K562 (cell line): Measurements from ENCODE around the gene SLC25A31. TPM values are rescaled to one million over a fixed set of nuclear protein-coding genes. Genes with fewer than 3 reads are reported as not detected.

Source experiments
- ATAC-seq: fragments of 200-7000 bp; cut with Tn5 transposase; 3 replicates; pipeline ENCODE4 v1.9.1; 2020; ENCODE audit warnings: moderate library complexity
- BruUV-seq: library from RNA; stranded (reverse); fragments of 400-500 nt; replicated peaks from 2 replicates; lab custom pipeline; 2021; lab: Mats Ljungman, UMichigan
- CTCF ChIA-PET: fragments of 300-600 bp; formaldehyde crosslinking; extraction: SDS; loops from one replicate; lab custom pipeline; 2021; ENCODE audit warnings: low intra/inter-chr PET ratio; lab: Yijun Ruan, JAX
- POLR2A ChIA-PET: fragments of 300-600, 350-650 bp; sonication (Branson Sonifier 250); formaldehyde crosslinking; extraction: SDS; loops from one replicate; lab custom pipeline; 2021; ENCODE audit warnings: antibody characterized with exemption, inconsistent platforms; lab: Yijun Ruan, JAX
- DNase-seq, 4 experiments: peaks; one replicate each; pipeline versions ENCODE4 v3.0.0 to v3.0.0-alpha.2; 2011 to 2018; ENCODE audit warnings: low spot score in 3 of 4, mixed read lengths in 3 of 4; ENCODE audit errors: extremely low read depth in 1 of 4
- FAIRE-seq: peaks from 2 replicates; lab custom pipeline; 2011; peaks lifted over from hg19 to GRCh38; lab: Jason Lieb, UNC
- H2AFZ ChIP-seq: 2 replicates; pipeline ENCODE4 v1.6.0; 2011; ENCODE audit warnings: low read depth, low read length, control low read depth, inconsistent platforms
- H3K27ac ChIP-seq: fragments of 200-600 bp; 3 replicates; pipeline ENCODE4 v1.8.0; 2011; ENCODE audit warnings: low read depth, mild to moderate bottlenecking, control low read depth, inconsistent platforms, low read length, moderate library complexity, mixed read lengths; ENCODE audit errors: extremely low read depth
- H3K27me3 ChIP-seq, 2 experiments: fragments of 300-600 bp in 1 of 2; 2 replicates in 1 of 2; 3 replicates in 1 of 2; pipeline versions ENCODE4 v1.6.0 to v1.8.0; 2011; ENCODE audit warnings: inconsistent platforms in 2 of 2, low read length in 2 of 2, mild to moderate bottlenecking in 1 of 2, mixed read lengths in 1 of 2, moderate library complexity in 1 of 2; ENCODE audit not compliant: control insufficient read depth in 2 of 2, insufficient read depth in 2 of 2
- H3K36me3 ChIP-seq: fragments of 300-600 bp; 3 replicates; pipeline ENCODE4 v1.8.0; 2011; ENCODE audit warnings: mild to moderate bottlenecking, low read length, inconsistent platforms; ENCODE audit not compliant: control insufficient read depth, insufficient read depth
- H3K4me1 ChIP-seq, 2 experiments: fragments of 200-600 bp in 1 of 2; replicated peaks in 1 of 2; 2 replicates in 1 of 2; 3 replicates in 1 of 2; pipeline versions ENCODE4 v1.5.1 to v1.8.0; 2011; ENCODE audit warnings: inconsistent platforms in 2 of 2, low read length in 2 of 2, mild to moderate bottlenecking in 1 of 2, mixed read lengths in 1 of 2, moderate library complexity in 1 of 2; ENCODE audit not compliant: control insufficient read depth in 2 of 2, insufficient read depth in 2 of 2
- H3K4me2 ChIP-seq: 2 replicates; pipeline ENCODE4 v1.6.1; 2011; ENCODE audit warnings: low read length, control low read depth, inconsistent platforms, mixed read lengths; ENCODE audit not compliant: insufficient read depth
- H3K4me3 ChIP-seq: fragments of 200-600 bp; sonication (generic), shearing (Covaris generic); 2 replicates; pipeline ENCODE4 v1.5.1; 2016; ENCODE audit warnings: control low read depth, inconsistent platforms
- H3K79me2 ChIP-seq: fragments of 200-600 bp; 3 replicates; pipeline ENCODE4 v1.8.0; 2011; ENCODE audit warnings: low read length, inconsistent platforms; ENCODE audit not compliant: control insufficient read depth, insufficient read depth
- H3K9ac ChIP-seq, 2 experiments: 2 replicates each; pipeline versions ENCODE4 v1.6.0 to v1.6.1; 2011; ENCODE audit warnings: low read depth in 2 of 2, low read length in 2 of 2, control low read depth in 1 of 2, inconsistent platforms in 1 of 2, mild to moderate bottlenecking in 1 of 2, mixed read lengths in 1 of 2; ENCODE audit not compliant: insufficient read depth in 1 of 2
- H3K9me1 ChIP-seq: one replicate; pipeline ENCODE4 v1.6.0; 2011; ENCODE audit warnings: inconsistent platforms, mild to moderate bottlenecking, low read length, moderate library complexity; ENCODE audit not compliant: control insufficient read depth, insufficient read depth
- H3K9me3 ChIP-seq: replicated peaks from 2 replicates; pipeline ENCODE4 v1.5.1; 2011; ENCODE audit warnings: low read depth, low read length, inconsistent platforms; ENCODE audit not compliant: control insufficient read depth, insufficient read depth
- H4K20me1 ChIP-seq: replicated peaks from 2 replicates; pipeline ENCODE4 v1.6.1; 2011; ENCODE audit warnings: low read length, inconsistent platforms, mixed read lengths; ENCODE audit not compliant: control insufficient read depth, insufficient read depth
- ADNP ChIP-seq: fragments of 200-800 bp; sonication (Bioruptor generic); IDR thresholded peaks from 2 replicates; pipeline ENCODE4 v1.6.1; 2016; ENCODE audit warnings: missing genetic modification characterization, missing compliant biosample characterization
- CEBPG ChIP-seq, 3 experiments: fragments of 200-800 bp in 1 of 3; sonication (Bioruptor generic) in 1 of 3; sonication (generic) in 1 of 3; formaldehyde crosslinking in 1 of 3; IDR thresholded peaks in 2 of 3; conservative IDR thresholded peaks in 1 of 3; 2 replicates each; pipeline versions ENCODE4 v1.6.1 to v1.8.0; 2016 to 2022; ENCODE audit warnings: missing compliant biosample characterization in 2 of 3, missing genetic modification characterization in 2 of 3, mild to moderate bottlenecking in 1 of 3, missing genetic modification reagents in 1 of 3
- CREM ChIP-seq: IDR thresholded peaks from 2 replicates; pipeline ENCODE4 v1.6.1; 2014; ENCODE audit warnings: antibody characterized with exemption, low read depth
- GABPA ChIP-seq: fragments of 200-800 bp; sonication (Bioruptor generic); conservative IDR thresholded peaks from 2 replicates; pipeline ENCODE4 v1.6.1; 2016; ENCODE audit warnings: low read depth, missing genetic modification characterization, missing compliant biosample characterization
- GATA2 ChIP-seq: sonication (generic); formaldehyde crosslinking; IDR thresholded peaks from 2 replicates; pipeline ENCODE4 v1.4.0; 2020; ENCODE audit warnings: mild to moderate bottlenecking, missing genetic modification reagents
- HCFC1 ChIP-seq: IDR thresholded peaks from 2 replicates; pipeline ENCODE4 v1.6.1; 2012; ENCODE audit warnings: low read depth, low read length, improper control_type of control experiment
- L3MBTL2 ChIP-seq: fragments of 450-650 bp; IDR thresholded peaks from 2 replicates; pipeline ENCODE4 v1.6.1; 2016; ENCODE audit warnings: mild to moderate bottlenecking, moderate library complexity
- LCOR ChIP-seq: sonication (generic); formaldehyde crosslinking; IDR thresholded peaks from 2 replicates; pipeline ENCODE4 v1.8.0; 2022; ENCODE audit warnings: mild to moderate bottlenecking, missing genetic modification reagents
- SIN3A ChIP-seq, 2 experiments: fragments of 150-350 bp in 1 of 2; IDR thresholded peaks; 2 replicates each; pipeline ENCODE4 v1.6.1; 2011 to 2016; ENCODE audit warnings: borderline replicate concordance in 2 of 2, low read depth in 2 of 2, low read length in 2 of 2, mild to moderate bottlenecking in 2 of 2, moderate library complexity in 2 of 2; ENCODE audit not compliant: control insufficient read depth in 1 of 2
- ZNF780A ChIP-seq: fragments of 250-450 bp; sonication (Bioruptor Pico); IDR thresholded peaks from 2 replicates; pipeline ENCODE4 v1.5.0; 2021; ENCODE audit warnings: mild to moderate bottlenecking
- WGBS: fragments of 100-300 bp; shearing (Covaris generic); methylation state at CpG from one replicate; pipeline ENCODE4 v1.1.6; 2016; ENCODE audit warnings: low coverage, mixed read lengths; ENCODE audit not compliant: insufficient coverage; ENCODE audit errors: missing lambda C conversion rate; 5-methylcytosine and 5-hydroxymethylcytosine counted together
- in situ Hi-C: fragments of 300-500 bp; cut with MboI; formaldehyde crosslinking; loops from 4 replicates; pipeline ENCODE4 v1.15.0; 2018; ENCODE audit warnings: inconsistent platforms, mixed read lengths
- intact Hi-C: fragments of 100-400 bp; cut with micrococcal nuclease; formaldehyde crosslinking; loops from 2 replicates; pipeline ENCODE4 v1.14.2; 2022
- polyA plus RNA-seq, 8 experiments: library from polyadenylated mRNA; depleted of rRNA in 4 of 8; stranded (reverse) in 5 of 8; unstranded in 3 of 8; fragments of >200 nt; fragmentation: Nextera tagmentation in 2 of 8; fragmentation: Illumina TruSeq in 1 of 8; extraction: Ambion mirVana in 2 of 8; extraction: Trizol in 1 of 8; gene quantifications; 2 replicates each; pipeline versions ENCODE4 v1.2.1 to v1.2.3, GENCODE V29; 2011 to 2014; ENCODE audit warnings: inconsistent platforms in 1 of 8, missing spikeins in 1 of 8
- total RNA-seq, 7 experiments: library from RNA; depleted of rRNA in 6 of 7; stranded (reverse); fragments of >200 nt in 6 of 7; fragmentation: Illumina TruSeq in 2 of 7; extraction: Trizol in 2 of 7; gene quantifications; 2 replicates each; pipeline versions ENCODE4 v1.2.1 to v1.2.3, GENCODE V29; 2011 to 2021; ENCODE audit warnings: low replicate concordance in 1 of 7
- TF ChIP-seq, protein P1 (sequence below), 2 experiments: fragments of 450-650 bp; IDR thresholded peaks; 2 replicates each; pipeline ENCODE4 v1.6.1; 2018; ENCODE audit warnings: mild to moderate bottlenecking in 2 of 2, low read depth in 1 of 2; ENCODE audit not compliant: partially characterized antibody in 2 of 2
- TF ChIP-seq, protein P2 (sequence below): fragments of 250-450 bp; sonication (Bioruptor Pico); IDR thresholded peaks from 2 replicates; pipeline ENCODE4 v1.4.0; 2020; ENCODE audit warnings: mild to moderate bottlenecking, moderate library complexity

Gene SLC25A31
- total and polyA plus RNA-seq, 9 of the 15 experiments (the other 6 are each of a cell fraction or from before 2014, with no cell fraction given): 0.07 TPM; not detected in 8

DNA sequence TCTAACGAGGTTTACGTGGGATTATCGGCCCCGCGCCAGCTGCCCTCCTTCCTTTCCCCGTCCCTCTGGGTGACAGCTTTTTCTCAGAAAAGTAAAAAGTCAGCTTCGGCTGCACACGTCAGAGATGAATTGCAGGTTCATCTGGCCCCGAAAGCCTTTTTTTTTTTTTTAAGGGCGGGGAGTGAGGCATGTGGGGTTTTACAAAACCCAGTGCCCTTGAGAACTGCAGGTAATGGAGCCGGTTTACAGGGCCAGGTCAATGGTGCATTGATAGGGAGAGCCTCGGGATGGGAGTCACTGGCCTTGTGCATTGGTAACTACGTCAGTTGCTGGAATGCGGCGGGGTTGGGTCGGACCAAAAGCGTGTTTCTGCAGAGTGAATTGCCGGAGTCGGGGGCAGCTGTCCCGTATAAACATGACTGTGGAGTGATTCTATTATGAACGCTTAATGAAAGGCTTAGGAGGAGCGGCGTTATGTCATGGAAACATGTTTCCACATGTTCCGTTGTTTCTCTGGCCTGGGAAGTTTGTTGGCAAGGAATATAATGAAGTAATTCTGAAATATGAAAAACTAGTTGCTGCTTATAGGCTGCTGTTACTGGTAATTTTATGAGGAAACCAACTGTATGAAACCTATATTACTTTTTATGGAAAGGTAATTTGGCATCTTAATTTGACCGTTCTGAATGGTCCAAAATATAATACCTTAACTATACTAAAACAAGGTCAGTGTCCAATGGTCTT is 53.0 kb downstream of the SLC25A31 start (continued):
- TF ChIP-seq SIN3A (IDR thresholded peaks at IDR 0.05; ENCODE audit: borderline replicate concordance in 2 of 2, control insufficient read depth in 1 of 2, low read depth in 2 of 2, low read length in 2 of 2) (no peak; a peak in 1 of 4 replicates), CREM (peak; percentile 68), GATA2 (no peak), HCFC1 (no peak), ZNF780A (no peak), L3MBTL2 (no peak), LCOR (no peak)

DNA sequence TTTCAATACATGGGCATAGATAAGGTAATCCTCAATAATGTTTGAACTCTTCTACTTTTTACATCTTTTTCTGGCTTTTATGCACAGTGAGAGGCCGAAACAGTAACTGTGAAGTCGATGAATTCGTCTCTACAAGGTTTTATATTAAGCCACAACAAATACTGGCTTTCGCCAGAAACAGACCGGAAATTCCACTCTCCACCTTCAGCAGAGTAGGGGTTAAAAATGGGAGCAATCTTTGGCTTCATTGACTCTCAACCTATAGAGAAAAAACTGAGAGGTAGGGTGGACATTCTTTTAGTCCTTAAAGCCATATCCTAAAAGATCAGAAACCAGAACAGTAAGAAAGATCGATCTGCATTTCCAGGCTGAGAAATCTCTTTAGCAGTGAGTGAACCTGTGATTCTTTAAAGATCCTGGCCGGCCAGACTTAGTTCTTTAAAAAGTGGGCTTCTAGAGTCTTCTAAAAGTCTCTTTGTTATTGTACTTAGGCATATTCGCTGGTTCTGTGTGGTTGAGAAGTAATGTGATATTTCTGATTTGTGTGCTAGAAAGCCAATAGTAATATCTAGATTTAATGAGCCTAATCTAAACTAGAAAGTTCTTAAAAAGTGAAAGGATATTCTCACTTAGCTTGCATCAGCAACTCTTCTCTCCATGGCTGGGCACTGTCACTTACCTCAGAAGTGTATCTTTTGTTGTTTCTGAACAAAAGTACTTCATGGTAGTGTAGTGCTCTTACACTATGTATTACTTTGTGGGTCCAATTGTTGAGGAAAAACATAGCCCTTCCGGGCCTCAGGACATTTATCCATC is 54.0 kb downstream of the SLC25A31 start:
- Histone ChIP-seq H4K20me1 (no peaks in the 10 kb centered on the region), H3K4me1 (peaks cover 0 to 13% of the 10 kb centered on the region in 2 experiments; a peak in 2 of 5 replicates), H3K9me3 (no peaks in the 10 kb centered on the region), H3K36me3 (0 out of 3 replicates have a peak, but pooled peaks cover 2% of the 10 kb centered on the region), H3K27ac (peak overlapping the region; percentile 75), H3K4me2 (peak overlapping the region; percentile 98), H3K27me3 (no peaks in the 10 kb centered on the region), H3K79me2 (peaks cover 70% of the 10 kb centered on the region), H3K9ac (peak overlapping the region; percentile 64 to 77; a peak in 3 of 4 replicates), H3K9me1 (no peaks in the 10 kb centered on the region), H2AFZ (peak overlapping the region; percentile 89), H3K4me3 (peak overlapping the region; percentile 54)
- peak in 2 of 4 experiments; percentile 6 to 20 for DNase-seq
- intact Hi-C loops (loop anchor here (2.0 to 5.0 kb wide), 2 partner anchors 97 to 278 kb away; partner anchors contain the start of genes LARP1B and PLK4), in situ Hi-C loops (no loop called here)
- ChIA-PET CTCF (no interaction called here), POLR2A (interaction anchor here (1.0 to 2.0 kb wide), 3 partner anchors 12 to 17 kb away, joined by 3 to 4 read pairs (median 3); no protein-coding TSS in a partner anchor)
- 3% methylated on average over 9 of the region's 9 CpGs for WGBS
- 0 out of 3 replicates have a peak, but pooled peaks have one; percentile 3 for ATAC-seq
- no peak for FAIRE-seq
- BruUV-seq: TSS peak; percentile 41
- TF ChIP-seq, protein P1, sequence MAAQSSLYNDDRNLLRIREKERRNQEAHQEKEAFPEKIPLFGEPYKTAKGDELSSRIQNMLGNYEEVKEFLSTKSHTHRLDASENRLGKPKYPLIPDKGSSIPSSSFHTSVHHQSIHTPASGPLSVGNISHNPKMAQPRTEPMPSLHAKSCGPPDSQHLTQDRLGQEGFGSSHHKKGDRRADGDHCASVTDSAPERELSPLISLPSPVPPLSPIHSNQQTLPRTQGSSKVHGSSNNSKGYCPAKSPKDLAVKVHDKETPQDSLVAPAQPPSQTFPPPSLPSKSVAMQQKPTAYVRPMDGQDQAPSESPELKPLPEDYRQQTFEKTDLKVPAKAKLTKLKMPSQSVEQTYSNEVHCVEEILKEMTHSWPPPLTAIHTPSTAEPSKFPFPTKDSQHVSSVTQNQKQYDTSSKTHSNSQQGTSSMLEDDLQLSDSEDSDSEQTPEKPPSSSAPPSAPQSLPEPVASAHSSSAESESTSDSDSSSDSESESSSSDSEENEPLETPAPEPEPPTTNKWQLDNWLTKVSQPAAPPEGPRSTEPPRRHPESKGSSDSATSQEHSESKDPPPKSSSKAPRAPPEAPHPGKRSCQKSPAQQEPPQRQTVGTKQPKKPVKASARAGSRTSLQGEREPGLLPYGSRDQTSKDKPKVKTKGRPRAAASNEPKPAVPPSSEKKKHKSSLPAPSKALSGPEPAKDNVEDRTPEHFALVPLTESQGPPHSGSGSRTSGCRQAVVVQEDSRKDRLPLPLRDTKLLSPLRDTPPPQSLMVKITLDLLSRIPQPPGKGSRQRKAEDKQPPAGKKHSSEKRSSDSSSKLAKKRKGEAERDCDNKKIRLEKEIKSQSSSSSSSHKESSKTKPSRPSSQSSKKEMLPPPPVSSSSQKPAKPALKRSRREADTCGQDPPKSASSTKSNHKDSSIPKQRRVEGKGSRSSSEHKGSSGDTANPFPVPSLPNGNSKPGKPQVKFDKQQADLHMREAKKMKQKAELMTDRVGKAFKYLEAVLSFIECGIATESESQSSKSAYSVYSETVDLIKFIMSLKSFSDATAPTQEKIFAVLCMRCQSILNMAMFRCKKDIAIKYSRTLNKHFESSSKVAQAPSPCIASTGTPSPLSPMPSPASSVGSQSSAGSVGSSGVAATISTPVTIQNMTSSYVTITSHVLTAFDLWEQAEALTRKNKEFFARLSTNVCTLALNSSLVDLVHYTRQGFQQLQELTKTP (IDR thresholded peaks at IDR 0.05; ENCODE audit: low read depth in 1 of 2, partially characterized antibody in 2 of 2): peak in 1 of 2 experiments; percentile 26
- peak; percentile 33; the same call in 1 of the 2 replicates for TF ChIP-seq CEBPG (CRISPR knock-in tag; IDR thresholded peaks at IDR 0.05)
- TF ChIP-seq CEBPG (tag; conservative IDR thresholded peaks at IDR 0.05 in 1 of 2, IDR thresholded peaks at IDR 0.05 in 1 of 2): no peak
- TF ChIP-seq, protein P2, sequence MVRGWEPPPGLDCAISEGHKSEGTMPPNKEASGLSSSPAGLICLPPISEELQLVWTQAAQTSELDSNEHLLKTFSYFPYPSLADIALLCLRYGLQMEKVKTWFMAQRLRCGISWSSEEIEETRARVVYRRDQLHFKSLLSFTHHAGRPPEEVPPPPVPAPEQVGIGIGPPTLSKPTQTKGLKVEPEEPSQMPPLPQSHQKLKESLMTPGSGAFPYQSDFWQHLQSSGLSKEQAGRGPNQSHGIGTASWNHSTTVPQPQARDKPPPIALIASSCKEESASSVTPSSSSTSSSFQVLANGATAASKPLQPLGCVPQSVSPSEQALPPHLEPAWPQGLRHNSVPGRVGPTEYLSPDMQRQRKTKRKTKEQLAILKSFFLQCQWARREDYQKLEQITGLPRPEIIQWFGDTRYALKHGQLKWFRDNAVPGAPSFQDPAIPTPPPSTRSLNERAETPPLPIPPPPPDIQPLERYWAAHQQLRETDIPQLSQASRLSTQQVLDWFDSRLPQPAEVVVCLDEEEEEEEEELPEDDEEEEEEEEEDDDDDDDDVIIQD (CRISPR knock-in tag): no peak
- TF ChIP-seq GABPA (tag): 0 out of 2 replicates have a peak, but pooled peaks have one; percentile 16
- TF ChIP-seq ADNP: no peak
